Measurements from ENCODE around the gene PRKCZ. TPM values are rescaled to one million over a fixed set of nuclear protein-coding genes. Genes with fewer than 3 reads are reported as not detected.

Gene PRKCZ
- total RNA-seq, 6 experiments from 2014 or later: 0.55 to 1.4 (median 0.95) TPM

GRCh38 chr1:2106659-2107405 is 56.6 kb downstream of the PRKCZ start:
- H3K27me3 Mint-ChIP-seq (ENCODE audit: insufficient read depth): peaks cover 20% of the 10 kb centered on the region
- no peak for DNase-seq
- TF ChIP-seq CTCF (IDR thresholded peaks at IDR 0.05): no peak
- no peak overlapping the region for H3K27ac Mint-ChIP-seq
- H3K4me1 Mint-ChIP-seq (ENCODE audit: low read depth): no peaks in the 10 kb centered on the region
- H3K4me3 Mint-ChIP-seq: no peak overlapping the region
- H3K9me3 Mint-ChIP-seq: no peaks in the 10 kb centered on the region
- H3K36me3 Mint-ChIP-seq (ENCODE audit: low read depth): no peaks in the 10 kb centered on the region

- H3K4me3 Mint-ChIP-seq: no peak overlapping the region
- no peak overlapping the region for H3K27ac Mint-ChIP-seq
- TF ChIP-seq CTCF (IDR thresholded peaks at IDR 0.05): no peak
- H3K9me3 Mint-ChIP-seq: no peaks in the 10 kb centered on the region
- no peaks in the 10 kb centered on the region for H3K36me3 Mint-ChIP-seq (ENCODE audit: low read depth)
- peaks cover 23% of the 10 kb centered on the region for H3K27me3 Mint-ChIP-seq (ENCODE audit: insufficient read depth)
- H3K4me1 Mint-ChIP-seq (ENCODE audit: low read depth): no peaks in the 10 kb centered on the region
- no peak for DNase-seq
Observed at GRCh38 chr1:2107586-2108212, 57.5 kb downstream of the PRKCZ start.

GRCh38 chr1:2108213-2108876 is 58.1 kb downstream of the PRKCZ start:
- Mint-ChIP-seq H3K27ac (no peak overlapping the region), H3K4me1 (ENCODE audit: low read depth) (no peaks in the 10 kb centered on the region), H3K27me3 (ENCODE audit: insufficient read depth) (peaks cover 26% of the 10 kb centered on the region), H3K9me3 (no peaks in the 10 kb centered on the region), H3K4me3 (no peak overlapping the region), H3K36me3 (ENCODE audit: low read depth) (no peaks in the 10 kb centered on the region)
- DNase-seq: no peak
- TF ChIP-seq CTCF (IDR thresholded peaks at IDR 0.05): peak; percentile 63

GRCh38 chr1:2108877-2109580 is 58.8 kb downstream of the PRKCZ start:
- no peak for DNase-seq
- Mint-ChIP-seq H3K36me3 (ENCODE audit: low read depth) (no peaks in the 10 kb centered on the region), H3K27ac (no peak overlapping the region), H3K27me3 (ENCODE audit: insufficient read depth) (peaks cover 25% of the 10 kb centered on the region), H3K4me1 (ENCODE audit: low read depth) (no peaks in the 10 kb centered on the region), H3K4me3 (no peak overlapping the region), H3K9me3 (no peaks in the 10 kb centered on the region)
- TF ChIP-seq CTCF (IDR thresholded peaks at IDR 0.05): no peak

DNA sequence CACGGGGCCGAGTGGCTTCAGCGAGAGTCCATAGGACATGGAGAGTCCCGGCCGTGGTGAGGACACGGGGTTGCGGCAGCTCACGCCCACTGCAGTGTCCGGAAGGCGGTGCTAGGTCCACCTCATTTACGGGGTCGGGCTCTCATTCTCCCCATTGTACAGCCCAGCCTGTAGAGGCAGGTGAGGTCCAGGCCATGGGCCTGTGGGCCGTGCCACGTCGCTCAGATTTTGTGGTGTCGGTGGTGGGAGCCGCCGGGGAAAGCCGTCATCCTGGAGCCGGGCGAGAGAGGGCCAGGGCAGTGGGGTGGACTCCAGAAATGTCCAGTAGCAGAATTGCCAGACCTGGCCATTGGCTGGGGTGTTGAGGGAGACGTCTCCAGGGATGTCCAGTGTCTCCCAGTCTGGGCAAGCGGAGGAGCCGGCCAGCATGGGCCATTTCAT is 59.4 kb downstream of the PRKCZ start:
- no peaks in the 10 kb centered on the region for H3K9me3 Mint-ChIP-seq
- no peak overlapping the region for H3K27ac Mint-ChIP-seq
- H3K27me3 Mint-ChIP-seq (ENCODE audit: insufficient read depth): peaks cover 25% of the 10 kb centered on the region
- H3K4me3 Mint-ChIP-seq: no peak overlapping the region
- no peak for DNase-seq
- H3K4me1 Mint-ChIP-seq (ENCODE audit: low read depth): no peaks in the 10 kb centered on the region
- no peak for TF ChIP-seq CTCF (IDR thresholded peaks at IDR 0.05)
- no peaks in the 10 kb centered on the region for H3K36me3 Mint-ChIP-seq (ENCODE audit: low read depth)

Measured in HFFc6 (cell line).